HG03039 (cell line): ENCODE measurements around the gene RAB12.

Experiments
- ATAC-seq: cut with Tn5 transposase; IDR thresholded peaks from one replicate; pipeline ENCODE4 v1.9.1; 2021; ENCODE audit warnings: mild to moderate bottlenecking, moderate library complexity; ENCODE audit not compliant: unreplicated experiment

RAB12 gene

DNA sequence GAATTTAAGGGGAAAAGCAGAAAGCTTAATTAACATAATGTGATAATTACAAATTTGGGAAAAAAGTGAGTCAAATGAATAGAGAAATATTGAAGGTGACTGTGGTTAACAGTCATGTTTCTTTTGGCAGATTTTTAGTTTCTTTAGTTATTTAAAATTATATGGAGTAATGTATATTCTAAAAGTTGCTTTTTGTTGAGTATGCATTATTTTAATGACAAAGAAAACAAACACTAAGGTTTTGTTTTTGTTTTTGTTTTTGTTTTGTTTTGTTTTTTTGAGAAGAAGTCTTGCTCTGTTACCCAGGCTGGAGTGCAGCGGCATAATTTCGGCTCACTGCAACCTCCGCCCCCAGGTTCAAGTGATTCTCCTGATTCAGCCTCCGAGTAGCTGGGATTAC lies 65.8 kb downstream of the RAB12 start:
- no peak for ATAC-seq

DNA sequence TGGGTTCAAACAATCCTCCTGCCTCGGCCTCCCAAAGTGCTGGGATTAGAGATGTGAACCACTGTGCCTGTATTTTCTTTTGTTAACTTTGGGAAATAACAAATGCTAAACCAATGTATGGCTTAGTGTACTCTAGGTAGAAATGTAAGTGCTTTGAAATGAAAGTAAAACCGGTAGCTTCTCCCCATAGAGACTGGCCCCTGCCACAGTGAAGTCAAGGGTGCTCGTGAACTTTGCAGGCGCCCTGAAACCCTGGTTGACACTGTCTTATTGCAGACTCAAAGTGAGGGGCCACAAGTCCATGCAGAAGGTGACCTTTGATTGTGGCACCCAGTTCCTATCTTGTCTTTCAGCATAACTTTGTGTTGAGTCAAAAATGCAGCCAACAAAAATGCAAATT lies 72.0 kb downstream of the RAB12 start:
- ATAC-seq: no peak

- no peak for ATAC-seq
Observed at GRCh38 chr18:8684577-8684976, 75.3 kb downstream of the RAB12 start.

DNA sequence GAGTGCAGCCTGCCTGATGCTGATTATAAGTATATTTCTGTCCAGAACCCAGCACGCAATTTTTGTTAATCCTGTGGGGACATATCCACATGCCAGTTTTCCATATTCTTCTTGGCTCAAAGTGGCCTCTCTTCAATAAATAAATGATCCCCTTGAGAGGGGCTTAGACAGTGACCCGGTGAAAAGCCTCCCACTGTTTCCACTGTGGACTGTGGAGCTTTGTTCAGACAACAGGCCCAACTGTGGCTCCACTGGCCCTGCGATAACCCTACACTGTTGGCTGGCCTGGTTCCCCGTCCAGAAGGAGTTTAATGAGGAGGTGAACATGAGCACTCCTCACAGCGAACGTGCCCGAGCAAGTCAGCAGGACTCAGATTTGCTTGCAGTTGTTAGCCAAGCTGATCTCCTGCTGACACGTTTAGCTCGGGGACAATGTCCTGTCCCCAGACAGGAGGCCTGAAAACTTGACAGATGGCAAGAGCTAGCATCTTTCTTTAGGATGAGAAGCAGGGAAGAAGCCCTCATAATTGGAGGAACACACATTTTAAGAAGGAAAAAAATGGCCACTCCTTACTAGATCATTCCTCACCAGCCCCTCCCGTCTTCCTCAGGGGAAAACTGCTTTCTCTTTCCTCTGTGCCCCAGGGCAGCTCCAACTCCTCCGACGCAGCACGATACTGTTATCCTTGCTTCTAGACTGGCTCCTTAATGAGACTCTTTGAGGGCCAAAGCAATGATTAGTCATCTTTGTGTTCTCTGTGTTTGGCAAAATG lies 76.1 kb downstream of the RAB12 start:
- ATAC-seq: no peak

- ATAC-seq: no peak
Observed at GRCh38 chr18:8685914-8686216, 76.6 kb downstream of the RAB12 start.

GRCh38 chr18:8686611-8687010 lies 77.4 kb downstream of the RAB12 start:
- ATAC-seq: no peak

- no peak for ATAC-seq
Observed at GRCh38 chr18:8688216-8688800, 79.1 kb downstream of the RAB12 start.

- ATAC-seq: no peak
Observed at GRCh38 chr18:8688816-8689215, 79.6 kb downstream of the RAB12 start.
